DOHH2 (cell line): ENCODE data around the gene CCBE1.

Experiments used
- EZH2phosphoT487 ChIP-seq: fragments of 200-600 bp; sonication (generic); IDR thresholded peaks from 2 replicates; pipeline ENCODE4 v1.6.1; 2017; ENCODE audit warnings: borderline replicate concordance, mild to moderate bottlenecking, antibody characterized with exemption, low read length, moderate library complexity, mixed read lengths
- TF ChIP-seq, protein P1 (sequence below): fragments of 200-600 bp; sonication (generic); IDR thresholded peaks from one replicate; pipeline ENCODE4 v1.5.1; 2014; ENCODE audit warnings: antibody characterized with exemption, mild to moderate bottlenecking, low read depth, low read length; ENCODE audit not compliant: poor library complexity, severe bottlenecking

DNA sequence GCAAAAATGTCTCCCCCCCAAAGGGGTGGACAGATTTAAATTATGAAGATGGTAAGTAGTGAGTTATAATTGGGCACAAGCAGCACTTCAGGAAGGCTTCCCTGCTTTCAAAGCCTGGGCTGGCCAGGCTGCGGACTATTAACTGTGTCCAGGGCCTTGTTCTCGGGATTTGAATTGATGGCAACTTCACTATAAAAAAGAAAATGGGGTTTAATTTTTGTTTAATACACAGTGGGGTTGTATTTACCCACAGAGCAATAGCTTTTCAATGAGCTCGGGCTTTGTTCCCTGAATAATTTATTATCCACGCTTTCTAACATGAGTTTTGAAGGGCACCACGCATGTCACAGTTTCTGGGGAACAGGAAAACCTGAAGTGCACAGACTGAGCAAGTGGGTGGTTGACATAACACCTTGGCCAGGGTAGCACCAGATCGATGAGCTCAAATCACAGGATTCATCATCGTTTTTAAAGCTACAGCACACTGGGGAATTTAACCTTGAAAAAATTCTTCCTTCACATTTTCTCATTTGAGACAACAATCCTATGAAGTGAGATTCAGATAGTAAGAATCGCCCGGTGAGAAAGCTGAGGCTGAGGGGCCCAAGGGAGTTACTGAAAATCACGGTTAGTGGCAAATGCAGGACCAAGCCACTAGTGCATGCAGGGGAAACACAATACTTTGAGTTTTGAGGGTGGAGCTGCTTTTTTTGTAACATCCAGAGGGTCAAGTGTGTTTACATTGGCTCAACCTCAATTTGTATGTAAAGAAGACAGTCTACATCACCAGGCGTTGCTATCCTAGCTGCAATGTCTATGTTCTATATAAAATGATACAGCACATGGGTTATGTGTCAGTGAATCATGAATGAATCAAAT lies 309.3 kb downstream of the CCBE1 start:
- TF ChIP-seq, protein P1, sequence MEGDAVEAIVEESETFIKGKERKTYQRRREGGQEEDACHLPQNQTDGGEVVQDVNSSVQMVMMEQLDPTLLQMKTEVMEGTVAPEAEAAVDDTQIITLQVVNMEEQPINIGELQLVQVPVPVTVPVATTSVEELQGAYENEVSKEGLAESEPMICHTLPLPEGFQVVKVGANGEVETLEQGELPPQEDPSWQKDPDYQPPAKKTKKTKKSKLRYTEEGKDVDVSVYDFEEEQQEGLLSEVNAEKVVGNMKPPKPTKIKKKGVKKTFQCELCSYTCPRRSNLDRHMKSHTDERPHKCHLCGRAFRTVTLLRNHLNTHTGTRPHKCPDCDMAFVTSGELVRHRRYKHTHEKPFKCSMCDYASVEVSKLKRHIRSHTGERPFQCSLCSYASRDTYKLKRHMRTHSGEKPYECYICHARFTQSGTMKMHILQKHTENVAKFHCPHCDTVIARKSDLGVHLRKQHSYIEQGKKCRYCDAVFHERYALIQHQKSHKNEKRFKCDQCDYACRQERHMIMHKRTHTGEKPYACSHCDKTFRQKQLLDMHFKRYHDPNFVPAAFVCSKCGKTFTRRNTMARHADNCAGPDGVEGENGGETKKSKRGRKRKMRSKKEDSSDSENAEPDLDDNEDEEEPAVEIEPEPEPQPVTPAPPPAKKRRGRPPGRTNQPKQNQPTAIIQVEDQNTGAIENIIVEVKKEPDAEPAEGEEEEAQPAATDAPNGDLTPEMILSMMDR = no peak
- no peak for TF ChIP-seq EZH2phosphoT487
